Occipital lobe (tissue), 2 donors: ENCODE results near the gene ITSN1. TPM values are rescaled to one million over a fixed set of nuclear protein-coding genes. Genes with fewer than 3 reads are reported as not detected.
A peak's percentile ranks its signal among the peaks of the same experiment; 100 is the strongest.

Experiments used
- DNase-seq: peaks from one replicate; lab custom pipeline; 2025; lab: John Stamatoyannopoulos, UW
- total RNA-seq: library from RNA; depleted of rRNA; stranded (reverse); fragments of >200 nt; gene quantifications from one replicate; pipeline ENCODE4 v1.2.3, GENCODE V29; 2014

ITSN1 gene
- total RNA-seq, 1 donor from 2014 or later: 77.8 TPM

DNA sequence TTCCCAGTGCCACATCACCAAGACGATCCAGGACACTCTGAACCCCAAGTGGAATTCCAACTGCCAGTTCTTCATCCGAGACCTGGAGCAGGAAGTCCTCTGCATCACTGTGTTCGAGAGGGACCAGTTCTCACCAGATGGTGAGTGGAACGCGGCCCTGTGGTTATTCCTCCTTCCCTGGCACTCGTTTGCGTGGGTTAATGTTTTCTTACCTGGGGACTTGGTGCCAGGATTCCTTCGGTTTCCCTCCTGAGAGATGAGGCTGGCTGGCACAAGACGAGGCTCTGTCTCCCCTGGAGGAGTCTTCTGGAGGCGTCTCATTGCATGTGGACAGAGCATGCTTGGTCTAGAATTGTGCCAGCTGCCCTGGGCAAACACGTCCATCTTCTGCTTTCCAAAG lies 244.0 kb downstream of the ITSN1 start:
- DNase-seq: no peak

DNA sequence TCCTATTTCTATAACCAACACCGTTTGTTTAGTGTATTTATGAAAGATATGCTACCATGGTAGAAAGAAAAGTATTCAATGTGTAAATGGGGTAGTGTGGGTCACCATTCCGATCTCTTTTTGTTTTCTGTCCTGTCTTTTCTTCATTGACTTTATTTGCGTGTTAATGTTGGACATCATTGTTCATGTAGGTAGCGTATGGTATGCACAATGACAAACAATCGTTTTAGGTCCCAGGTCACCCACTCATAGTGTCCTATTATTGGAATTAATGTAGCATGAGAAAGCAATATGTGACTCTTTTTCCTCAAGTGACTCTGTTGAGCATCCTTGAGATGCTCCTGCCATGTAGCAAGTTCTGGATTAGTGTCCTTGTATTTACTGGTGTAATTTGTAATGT lies 247.9 kb downstream of the ITSN1 start:
- no peak for DNase-seq

DNA sequence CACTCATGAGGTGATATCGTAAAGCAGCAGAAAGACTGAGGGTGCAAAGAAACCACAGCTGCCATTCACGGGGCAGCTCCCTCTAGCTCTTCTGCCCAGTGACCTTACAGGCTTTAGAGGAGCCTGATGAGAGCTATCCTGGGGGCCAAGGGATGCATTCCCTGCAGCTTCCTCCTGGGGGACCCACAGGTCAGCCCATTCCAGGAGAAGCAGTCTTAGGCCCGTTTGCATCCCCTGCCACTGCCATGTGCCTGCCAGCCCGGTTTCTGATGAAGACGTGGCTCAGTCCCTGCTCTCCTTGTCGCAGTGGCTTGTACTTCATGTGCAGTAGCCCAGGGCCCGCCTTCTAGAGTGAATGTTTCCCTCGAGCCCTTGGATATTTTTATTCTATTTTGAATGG lies 250.6 kb downstream of the ITSN1 start:
- no peak for DNase-seq

DNA sequence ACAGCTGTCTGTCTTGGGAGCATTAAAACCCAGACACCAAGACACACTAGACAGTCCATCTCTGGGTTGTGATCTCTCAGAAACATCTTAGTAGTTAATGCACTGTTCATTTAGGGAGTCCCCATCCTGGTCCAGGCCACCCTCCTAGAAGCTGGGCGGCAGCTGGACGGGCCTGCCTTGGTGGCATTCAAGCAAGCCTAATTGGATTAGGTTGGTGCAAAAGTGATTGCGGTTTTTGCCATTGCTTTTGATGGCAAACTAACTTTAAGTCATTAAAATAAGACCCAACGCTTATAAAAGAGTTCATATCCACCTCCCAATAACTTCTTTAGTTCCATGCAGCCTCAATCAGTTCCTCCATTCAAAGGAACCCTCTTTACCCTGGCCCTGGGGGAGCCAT lies 251.6 kb downstream of the ITSN1 start:
- no peak for DNase-seq

DNA sequence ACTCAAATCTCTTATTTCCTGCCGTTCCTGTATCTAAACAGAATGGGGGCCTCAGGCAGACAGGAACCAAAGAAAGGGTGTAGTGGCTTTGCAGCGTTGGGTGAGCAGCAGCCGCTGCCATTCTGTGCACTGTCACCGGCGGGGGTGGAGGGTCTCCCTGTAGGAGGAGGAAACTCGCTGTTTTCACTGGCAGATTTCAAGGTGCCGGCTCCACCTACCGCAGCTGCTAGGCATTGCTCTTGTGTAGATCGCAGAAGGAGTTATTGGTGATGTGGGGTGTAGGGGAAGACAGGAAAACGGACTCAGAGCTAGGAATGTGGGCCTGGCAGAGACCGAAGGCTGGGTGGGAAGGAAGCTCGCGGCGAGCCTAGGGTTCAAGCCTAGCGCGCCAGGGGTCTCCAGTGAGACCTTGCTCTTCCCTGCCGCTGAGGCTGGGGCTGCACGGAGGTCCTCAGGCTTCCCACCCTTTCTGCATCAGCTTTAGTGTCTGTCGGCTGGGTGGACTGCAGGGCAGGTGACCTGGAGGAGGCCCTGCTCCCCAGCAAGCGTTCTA lies 252.5 kb downstream of the ITSN1 start:
- DNase-seq: peak; percentile 71

DNA sequence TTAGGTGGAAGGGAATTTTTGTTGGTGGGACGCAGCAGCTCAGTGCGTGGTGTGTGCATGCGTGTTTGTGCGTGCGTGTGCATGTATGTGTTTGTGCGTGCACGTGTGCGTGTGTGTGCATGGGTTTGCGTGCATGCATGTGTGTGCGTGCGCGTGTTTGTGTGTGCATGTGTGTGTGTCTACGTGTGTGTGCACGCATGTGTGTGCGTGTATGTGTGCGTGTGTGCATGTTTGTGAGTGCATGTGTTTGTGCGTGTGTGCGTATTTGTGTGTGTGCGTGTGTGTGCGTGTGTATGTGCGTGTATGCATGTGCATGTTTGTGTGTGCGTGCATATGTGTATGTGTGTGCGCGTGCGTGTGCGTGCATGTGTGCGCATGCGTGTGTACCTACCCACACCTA lies 253.1 kb downstream of the ITSN1 start:
- DNase-seq: no peak

DNA sequence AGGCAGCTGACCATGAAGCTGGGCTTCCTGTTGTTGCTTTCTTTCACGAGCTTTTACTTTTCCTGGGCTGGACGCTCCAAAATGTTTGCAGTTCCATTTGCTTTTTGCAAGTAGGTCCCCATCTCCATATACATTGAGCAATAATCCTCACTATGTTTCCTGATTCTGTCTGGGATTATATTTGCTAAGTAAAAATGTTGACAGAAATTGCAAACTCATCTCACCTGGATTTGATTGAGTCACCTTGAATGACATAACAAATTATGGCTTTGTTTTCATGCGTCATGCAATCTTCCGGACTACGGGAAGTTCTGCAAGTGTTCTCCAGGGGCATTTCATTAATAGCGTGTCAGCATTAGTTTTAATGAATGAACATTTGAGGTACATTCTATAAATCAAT lies 254.4 kb downstream of the ITSN1 start:
- no peak for DNase-seq

DNA sequence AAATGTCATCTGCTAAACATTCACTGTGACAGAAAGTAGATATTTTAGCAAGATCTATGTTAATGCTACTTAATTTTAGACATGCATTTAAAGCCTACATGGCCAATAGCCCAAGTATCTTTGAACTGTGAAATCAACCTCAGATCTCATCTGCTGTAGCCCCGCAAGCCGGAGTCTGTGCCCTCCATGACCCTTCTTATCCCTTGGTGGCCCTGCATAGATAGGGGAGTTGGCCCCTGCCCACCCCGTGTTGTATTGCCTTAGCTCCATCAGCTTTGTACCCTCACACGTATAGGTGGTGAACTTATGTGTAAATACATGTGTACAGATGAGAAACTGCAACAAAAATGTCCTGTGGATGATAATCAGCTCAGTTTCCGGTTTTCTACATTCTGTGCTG lies 254.8 kb downstream of the ITSN1 start:
- no peak for DNase-seq

DNA sequence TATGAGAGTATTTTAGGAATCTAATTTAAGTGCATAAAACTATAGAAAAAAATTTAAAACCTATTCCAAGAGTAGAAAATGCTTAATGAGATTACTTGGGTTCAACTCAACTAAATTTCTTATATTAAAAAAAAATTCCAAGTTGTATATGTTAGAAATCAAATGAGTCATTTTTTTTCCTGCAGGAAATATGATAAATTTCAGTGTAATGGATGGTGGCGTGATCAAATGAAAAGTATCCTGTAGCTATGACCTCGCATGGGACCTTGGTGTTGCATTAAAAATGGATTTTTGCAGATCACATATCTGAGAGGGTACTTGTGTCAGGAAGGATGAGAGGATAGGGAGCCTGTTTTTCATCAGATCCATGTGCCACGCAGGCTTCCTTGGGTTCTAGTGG lies 255.4 kb downstream of the ITSN1 start:
- DNase-seq: no peak

DNA sequence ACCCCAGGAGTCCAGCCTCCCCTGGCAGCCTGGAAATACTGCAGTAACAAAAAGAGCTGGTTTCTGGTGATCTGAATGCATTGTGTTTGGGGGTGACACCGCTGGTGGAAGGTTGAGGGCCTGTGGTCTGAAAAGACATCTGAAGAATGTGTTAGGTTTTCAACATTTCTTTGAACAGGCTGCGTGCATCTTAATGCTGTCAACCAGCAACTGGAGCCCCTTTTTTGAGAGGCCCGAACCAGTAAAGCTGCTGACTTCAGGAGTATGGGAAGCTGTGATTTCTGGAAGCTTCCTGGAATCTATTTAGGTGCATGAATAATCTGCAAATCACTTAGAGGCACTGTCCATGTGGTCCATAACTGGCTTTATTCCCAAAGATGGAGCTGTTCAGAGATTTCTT lies 256.3 kb downstream of the ITSN1 start:
- no peak for DNase-seq

DNA sequence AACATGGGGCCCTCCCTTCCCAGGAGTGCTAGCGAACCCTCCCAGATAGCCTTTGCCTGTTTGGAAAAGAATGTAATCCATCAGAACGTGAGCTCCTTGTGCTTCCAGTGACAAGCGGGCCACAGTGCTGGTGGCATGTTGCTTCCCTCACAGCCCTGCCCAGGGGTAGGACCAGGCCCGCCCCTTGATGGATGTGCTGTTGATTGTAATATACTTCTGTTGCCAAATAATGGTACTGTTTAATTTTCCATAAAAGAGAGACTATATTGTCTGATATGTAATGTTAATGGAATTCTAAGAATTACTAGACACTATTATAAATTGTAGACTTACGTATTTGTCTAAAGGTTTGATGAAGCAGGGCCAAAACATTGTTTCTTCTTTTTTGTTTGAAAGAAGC lies 256.9 kb downstream of the ITSN1 start:
- DNase-seq: no peak

DNA sequence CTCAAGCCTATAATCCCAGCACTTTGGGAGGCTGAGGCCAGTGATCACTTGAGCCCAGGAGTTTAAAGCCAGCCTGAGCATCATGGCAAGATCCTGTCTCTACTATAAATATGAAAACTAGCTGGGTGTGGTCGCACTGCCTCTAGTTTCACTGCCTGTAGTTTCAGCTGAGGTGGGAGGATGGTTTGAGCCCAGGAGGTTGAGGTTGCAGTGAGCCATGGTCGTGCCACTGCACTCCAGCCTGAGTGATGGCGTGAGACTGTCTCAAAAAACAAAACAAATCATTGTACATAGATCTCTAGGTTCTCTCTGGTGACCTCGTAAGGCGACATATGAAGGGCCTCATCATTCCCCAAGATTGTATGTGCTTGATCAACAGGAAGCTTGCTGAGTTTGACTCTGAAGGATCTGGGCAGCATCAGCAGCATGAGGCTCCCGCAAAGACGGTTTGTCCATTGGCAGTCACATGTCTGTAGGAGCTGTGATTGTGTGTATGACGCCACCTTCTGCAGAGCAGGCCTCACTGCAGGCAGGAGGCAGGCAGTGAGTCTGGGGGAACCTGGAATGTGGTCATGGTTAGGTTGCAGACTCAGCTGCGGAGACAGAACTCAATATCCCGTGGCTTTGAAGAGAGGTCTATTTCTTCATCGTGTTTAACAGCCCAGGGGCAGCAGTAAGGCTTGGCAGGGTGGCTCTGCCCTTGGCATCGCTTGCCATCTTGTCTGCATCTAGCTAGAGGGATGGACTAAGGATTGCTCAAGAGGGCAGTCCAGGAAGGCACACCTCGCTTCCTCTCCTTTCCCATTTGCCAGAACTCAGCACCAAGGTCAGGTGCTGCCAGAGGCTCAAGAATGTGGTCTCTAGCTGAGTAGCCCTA lies 259.3 kb downstream of the ITSN1 start:
- DNase-seq: no peak

DNA sequence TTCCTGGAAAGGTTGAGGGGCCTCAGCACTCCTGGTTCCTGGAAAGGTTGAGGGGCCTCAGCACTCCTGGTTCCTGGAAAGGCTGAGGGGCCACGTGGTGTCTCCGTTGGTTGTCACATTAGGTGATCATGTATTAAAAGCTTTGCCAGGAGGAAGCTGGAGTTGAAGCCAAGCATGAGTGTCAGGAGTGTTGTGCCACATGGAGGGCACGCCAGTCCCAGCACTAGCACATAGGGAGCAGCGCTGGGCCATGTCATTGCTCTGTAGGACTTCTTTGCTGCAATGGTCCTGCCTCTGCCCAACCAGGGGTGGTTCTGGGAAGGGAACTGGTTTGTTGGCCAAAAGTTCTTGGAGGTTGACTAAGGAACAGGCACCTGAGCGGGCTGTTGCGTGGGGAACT lies 260.0 kb downstream of the ITSN1 start:
- DNase-seq: no peak

DNA sequence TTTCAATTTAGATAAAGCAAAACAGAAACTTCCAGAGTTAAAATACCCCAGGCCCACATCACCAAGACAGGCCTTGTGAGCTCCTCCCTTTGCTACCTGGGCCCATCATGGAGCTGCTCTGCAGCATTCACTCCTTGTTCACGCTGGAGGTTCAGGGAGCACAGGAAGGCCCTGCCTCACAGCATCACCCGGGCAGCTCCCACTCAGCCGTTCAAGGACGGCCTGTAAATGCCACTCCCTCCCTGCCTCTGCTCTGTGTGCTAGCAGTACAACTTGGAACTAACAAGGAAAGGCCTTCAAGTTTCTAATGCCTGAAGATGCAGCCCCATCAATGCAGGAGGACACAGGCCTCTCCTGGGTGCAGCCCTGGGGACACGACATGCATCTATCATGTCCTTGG lies 261.7 kb downstream of the ITSN1 start:
- DNase-seq: no peak

DNA sequence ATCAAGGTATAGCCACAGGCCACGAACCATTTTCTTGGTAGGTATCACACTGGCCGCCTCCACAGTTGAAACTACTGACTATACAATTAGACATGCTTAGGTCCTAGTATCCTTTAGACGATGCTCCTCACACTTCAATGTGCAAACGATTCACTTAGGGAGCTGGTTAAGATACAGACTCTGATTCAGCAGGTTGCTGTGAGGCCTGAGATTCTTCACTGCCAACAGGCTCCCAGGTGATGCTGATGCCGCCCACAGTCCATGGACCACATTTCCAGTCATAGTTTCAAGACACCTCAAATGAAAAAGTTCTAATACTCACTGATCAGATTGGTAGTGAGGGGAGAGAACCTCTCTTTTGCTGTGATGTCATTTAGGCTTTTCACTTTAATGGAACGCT lies 266.5 kb downstream of the ITSN1 start:
- no peak for DNase-seq

DNA sequence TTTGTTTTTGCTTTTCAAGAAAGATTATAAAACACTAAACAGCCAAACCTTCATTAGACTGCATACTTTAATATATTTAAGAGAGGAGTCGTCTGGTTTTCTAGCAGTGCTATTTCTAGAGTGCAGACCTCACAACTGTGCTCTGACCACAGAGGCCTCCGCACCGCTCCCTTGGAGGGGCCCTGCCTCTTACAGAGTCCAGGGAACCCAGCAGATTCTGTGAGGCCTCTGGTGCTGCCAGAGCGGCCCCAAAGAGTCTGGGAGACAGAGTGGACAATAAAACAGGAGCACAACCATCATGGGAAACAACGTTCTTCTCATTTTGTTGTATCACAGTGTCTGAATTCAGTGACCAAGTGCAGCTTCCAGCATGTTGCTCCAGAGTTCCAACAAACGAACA lies 267.5 kb downstream of the ITSN1 start:
- no peak for DNase-seq

DNA sequence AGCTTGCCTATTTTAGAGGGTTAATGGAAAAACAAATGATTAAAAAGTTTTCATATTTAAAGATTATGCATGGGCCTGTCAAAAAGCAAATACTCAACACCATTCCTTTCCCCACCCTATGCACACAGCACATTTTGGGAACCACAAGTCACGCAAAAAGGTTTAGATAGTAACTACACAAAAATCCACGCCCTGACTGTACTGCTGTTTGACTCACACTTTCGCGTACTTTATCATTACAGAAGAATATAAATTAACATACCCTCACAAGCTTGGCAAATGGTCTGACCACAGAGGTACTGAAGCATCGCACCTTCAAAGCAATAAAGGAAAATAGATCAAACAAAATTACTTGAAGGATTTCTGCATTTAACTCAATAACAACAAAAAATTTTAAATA lies 271.9 kb downstream of the ITSN1 start:
- DNase-seq: no peak

DNA sequence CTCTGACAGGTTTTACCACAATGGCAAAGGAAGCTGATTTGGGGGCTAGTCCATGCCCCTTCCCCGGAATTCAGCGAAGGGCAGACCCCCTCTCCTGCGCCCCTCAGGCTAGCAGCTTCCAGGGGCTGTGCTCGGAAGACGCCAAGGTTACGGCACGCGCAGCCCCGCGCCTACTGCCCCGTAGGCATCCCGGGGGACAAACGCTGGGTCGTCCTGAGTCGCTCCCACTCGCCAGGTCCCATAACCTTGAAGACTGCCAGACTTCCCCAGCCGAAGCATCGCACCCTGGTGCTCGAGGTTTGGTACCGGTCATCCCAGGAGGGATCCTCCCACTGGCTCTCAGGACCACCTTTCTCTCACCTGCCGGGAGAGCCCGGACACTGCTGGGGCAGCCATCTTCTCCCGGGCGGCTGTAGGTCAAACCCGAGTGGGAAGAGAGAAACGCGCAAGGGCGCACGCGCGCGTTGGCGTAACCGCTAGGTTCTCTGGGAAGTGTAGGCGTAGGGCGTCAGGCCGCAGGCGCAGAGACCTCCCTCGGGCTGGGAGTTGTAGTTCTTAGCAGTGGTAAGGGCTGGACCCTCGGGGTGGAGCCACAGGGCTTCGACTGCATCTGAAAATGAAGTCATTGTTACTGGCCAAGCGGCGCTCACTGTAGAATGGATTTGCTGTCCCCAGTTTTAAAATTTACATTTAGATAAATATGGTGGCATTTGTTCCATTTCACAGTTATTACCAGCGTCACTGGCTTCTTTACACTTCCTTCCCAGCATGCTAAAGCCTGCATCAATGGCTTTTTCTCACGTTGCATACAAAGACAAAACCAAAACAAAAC lies 273.3 kb downstream of the ITSN1 start, which contains the start of gene ATP5PO:
Gene ATP5PO, minus strand, starts transcription at position 437 of the 832 bp plus-strand sequence. Its CDS starts 41 bp downstream, at position 396.
- DNase-seq: peak; percentile 95

DNA sequence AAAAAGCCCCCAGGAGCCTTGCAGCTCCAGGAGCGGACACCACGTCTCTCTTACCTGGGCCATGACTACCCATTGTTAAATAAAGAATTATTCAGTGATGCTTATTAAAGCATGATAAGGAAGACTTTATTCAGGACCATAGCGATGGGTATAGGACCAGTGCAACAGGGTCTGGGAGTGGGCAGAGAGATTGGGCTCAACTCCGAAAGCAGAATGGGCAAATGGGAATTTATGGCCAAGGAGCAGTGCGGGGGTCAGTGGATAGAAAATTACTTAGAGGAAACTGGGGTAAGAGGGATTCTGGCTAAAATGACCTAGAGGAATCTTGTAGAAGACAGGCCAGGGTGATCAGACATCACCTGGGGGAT lies 273.9 kb downstream of the ITSN1 start:
- no peak for DNase-seq

DNA sequence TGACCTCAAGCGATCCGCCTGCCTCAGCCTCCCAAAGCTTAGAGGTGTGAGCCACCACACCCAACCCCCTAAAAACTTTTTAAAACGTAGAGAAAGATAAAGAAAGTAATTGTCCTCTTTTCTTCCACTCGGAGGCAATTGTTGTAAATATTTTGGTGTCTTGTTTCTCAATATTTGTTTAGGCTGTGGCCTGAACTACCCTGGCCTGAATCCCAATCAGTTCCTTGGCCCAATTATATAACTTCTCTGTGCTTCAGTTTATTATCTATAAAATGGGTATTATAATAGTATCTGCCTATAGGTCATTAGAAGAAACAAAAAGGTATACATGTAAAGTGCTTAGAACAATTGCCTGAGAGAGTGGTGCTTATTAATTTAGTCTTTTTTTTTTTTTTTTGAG lies 275.1 kb downstream of the ITSN1 start:
- DNase-seq: no peak

DNA sequence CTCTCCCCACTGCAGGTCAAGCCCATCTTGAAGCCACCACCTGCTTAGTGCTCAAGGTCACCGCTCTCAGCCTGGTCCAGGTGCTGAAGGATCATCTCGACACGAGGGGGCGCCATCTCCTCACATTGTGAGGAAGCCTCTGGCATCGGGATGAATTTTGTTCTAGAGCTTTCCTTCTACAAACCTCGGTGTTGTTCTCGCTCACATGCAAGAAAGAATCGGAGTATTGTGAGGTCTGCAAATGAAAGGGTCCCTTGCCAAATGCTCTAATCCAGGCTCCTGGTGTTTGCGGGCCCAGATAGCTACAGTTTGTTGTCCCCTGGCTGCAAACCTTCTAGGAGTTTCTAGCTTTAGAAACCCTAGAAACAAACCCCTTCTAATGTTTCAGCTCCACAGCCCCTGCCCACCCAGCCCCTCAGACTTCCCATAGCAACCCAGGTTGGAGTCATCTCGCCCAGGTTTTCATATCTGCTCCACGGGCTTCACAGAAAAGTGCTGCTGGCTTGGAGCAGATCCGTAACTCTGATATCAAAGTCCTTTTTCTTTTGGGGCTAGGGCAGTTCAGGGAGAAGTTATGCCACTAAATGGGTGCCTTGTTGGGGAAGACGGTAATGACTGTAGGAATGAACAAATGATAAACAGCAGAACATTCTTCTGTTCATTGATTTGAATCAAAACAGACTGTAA lies 281.9 kb downstream of the ITSN1 start:
- peak; percentile 71 for DNase-seq

DNA sequence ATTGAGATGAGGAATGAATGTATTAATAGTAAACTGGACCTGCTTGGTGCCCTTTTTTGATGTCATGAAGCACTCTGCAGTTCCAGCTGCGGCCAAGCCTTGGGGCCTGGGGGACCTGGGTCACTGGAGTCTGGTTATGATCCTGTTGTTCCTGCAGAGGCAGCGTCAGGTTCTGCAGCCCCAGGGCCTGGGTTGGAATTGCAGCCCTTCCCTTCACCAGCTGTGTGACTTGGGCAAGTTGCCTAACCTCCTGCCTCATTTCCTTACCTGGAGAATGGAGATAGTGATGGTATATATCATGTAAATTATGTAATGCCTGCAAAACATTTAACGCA lies 282.4 kb downstream of the ITSN1 start:
- no peak for DNase-seq
